NCI-H82 (cell line): Measurements from ENCODE around the gene GTF3C1.

Source experiments
- DNase-seq: peaks from one replicate; lab custom pipeline; 2025; lab: John Stamatoyannopoulos, UW

The GTF3C1 gene

GRCh38 chr16:27486760-27487159 is 63.0 kb downstream of the GTF3C1 start:
- no peak for DNase-seq

GRCh38 chr16:27486344-27486743 is 63.4 kb downstream of the GTF3C1 start:
- no peak for DNase-seq

GRCh38 chr16:27485811-27486210 is 63.9 kb downstream of the GTF3C1 start:
- no peak for DNase-seq

- no peak for DNase-seq
Measured at GRCh38 chr16:27485126-27485525, 64.6 kb downstream of the GTF3C1 start.

- no peak for DNase-seq
Measured at GRCh38 chr16:27483624-27484023, 66.1 kb downstream of the GTF3C1 start.

GRCh38 chr16:27483088-27483437 is 66.7 kb downstream of the GTF3C1 start:
- DNase-seq = no peak

GRCh38 chr16:27482397-27483087 is 67.2 kb downstream of the GTF3C1 start:
- no peak for DNase-seq

GRCh38 chr16:27481282-27481934 is 68.3 kb downstream of the GTF3C1 start:
- DNase-seq = no peak

GRCh38 chr16:27480761-27481160 is 69.0 kb downstream of the GTF3C1 start:
- no peak for DNase-seq

GRCh38 chr16:27476240-27476639 is 73.5 kb downstream of the GTF3C1 start:
- no peak for DNase-seq

GRCh38 chr16:27475561-27475960 is 74.2 kb downstream of the GTF3C1 start:
- no peak for DNase-seq

GRCh38 chr16:27474921-27475320 is 74.8 kb downstream of the GTF3C1 start:
- DNase-seq = no peak

GRCh38 chr16:27474041-27474440 is 75.7 kb downstream of the GTF3C1 start:
- DNase-seq = no peak

- no peak for DNase-seq
Measured at GRCh38 chr16:27473101-27473900, 76.4 kb downstream of the GTF3C1 start.

GRCh38 chr16:27472091-27473020 is 77.4 kb downstream of the GTF3C1 start:
- DNase-seq = no peak

- no peak for DNase-seq
Measured at GRCh38 chr16:27471661-27472060, 78.1 kb downstream of the GTF3C1 start.

GRCh38 chr16:27470567-27471431 is 78.9 kb downstream of the GTF3C1 start:
- no peak for DNase-seq

- no peak for DNase-seq
Measured at GRCh38 chr16:27468941-27469531, 80.7 kb downstream of the GTF3C1 start.

GRCh38 chr16:27465483-27465879 is 84.2 kb downstream of the GTF3C1 start:
- DNase-seq = no peak

- no peak for DNase-seq
Measured at GRCh38 chr16:27464626-27465482, 84.9 kb downstream of the GTF3C1 start.
